Calu3 (cell line): Measurements from ENCODE around the gene VN1R5. TPM values are rescaled to one million over a fixed set of nuclear protein-coding genes. Genes with fewer than 3 reads are reported as not detected.

ENCODE experiments used
- BruUV-seq: library from RNA; stranded (reverse); fragments of 400-500 nt; replicated peaks from 2 replicates; lab custom pipeline; 2021; lab: Mats Ljungman, UMichigan
- CTCF ChIA-PET: fragments of 300-600 bp; sonication (Branson Sonifier 250); formaldehyde crosslinking; loops from one replicate; lab custom pipeline; 2022; ENCODE audit warnings: antibody characterized with exemption; lab: Charles Lee
- DNase-seq: peaks from one replicate; pipeline ENCODE4 v3.0.0; 2022
- H3K27ac Mint-ChIP-seq: one replicate; pipeline ENCODE4 v1.8.0; 2022; ENCODE audit warnings: mixed read lengths; ENCODE audit not compliant: unreplicated experiment
- H3K27me3 Mint-ChIP-seq: one replicate; pipeline ENCODE4 v1.8.0; 2022; ENCODE audit warnings: mixed read lengths; ENCODE audit not compliant: unreplicated experiment
- H3K36me3 Mint-ChIP-seq: one replicate; pipeline ENCODE4 v1.8.0; 2022; ENCODE audit warnings: mild to moderate bottlenecking, moderate library complexity, mixed read lengths; ENCODE audit not compliant: insufficient read depth, unreplicated experiment
- H3K4me1 Mint-ChIP-seq: one replicate; pipeline ENCODE4 v1.8.0; 2022; ENCODE audit warnings: mild to moderate bottlenecking, low read depth, mixed read lengths; ENCODE audit not compliant: unreplicated experiment
- H3K4me3 Mint-ChIP-seq: one replicate; pipeline ENCODE4 v1.8.0; 2022; ENCODE audit warnings: mild to moderate bottlenecking, low read depth, moderate library complexity, mixed read lengths; ENCODE audit not compliant: unreplicated experiment
- H3K9me3 Mint-ChIP-seq: one replicate; pipeline ENCODE4 v1.8.0; 2022; ENCODE audit warnings: low read depth, mixed read lengths; ENCODE audit not compliant: unreplicated experiment
- CTCF ChIP-seq: fragments of 200-600 bp; IDR thresholded peaks from one replicate; pipeline ENCODE4 v1.8.0; 2022; ENCODE audit warnings: antibody characterized with exemption; ENCODE audit not compliant: unreplicated experiment
- intact Hi-C: fragments of 100-400 bp; cut with micrococcal nuclease; formaldehyde crosslinking; loops from one replicate; pipeline ENCODE4 v1.10.0; 2022; ENCODE audit not compliant: unreplicated experiment
- total RNA-seq: library from RNA; stranded (reverse); gene quantifications from 2 replicates; pipeline ENCODE4 v1.2.3, GENCODE V29; 2022

The VN1R5 gene
- total RNA-seq, 1 experiment from 2014 or later, result not detected

- no peak for DNase-seq
- peaks cover 17% of the 10 kb centered on the region for H3K9me3 Mint-ChIP-seq
- H3K27ac Mint-ChIP-seq, result no peak overlapping the region
- H3K36me3 Mint-ChIP-seq, result peaks cover 8% of the 10 kb centered on the region
- TF ChIP-seq CTCF, result no peak
- intact Hi-C loops, result no loop called here
- H3K4me3 Mint-ChIP-seq, result no peak overlapping the region
- CTCF ChIA-PET, result no interaction called here
- no peaks in the 10 kb centered on the region for H3K27me3 Mint-ChIP-seq
- H3K4me1 Mint-ChIP-seq, result no peaks in the 10 kb centered on the region
- BruUV-seq, result no TSS peak
Measured at GRCh38 chr1:247291161-247291560, 35.3 kb downstream of the VN1R5 start.

- CTCF ChIA-PET, result no interaction called here
- DNase-seq, result no peak
- Mint-ChIP-seq H3K36me3 (peaks cover 8% of the 10 kb centered on the region), H3K4me3 (no peak overlapping the region), H3K4me1 (no peaks in the 10 kb centered on the region), H3K9me3 (peaks cover 17% of the 10 kb centered on the region), H3K27ac (no peak overlapping the region), H3K27me3 (no peaks in the 10 kb centered on the region)
- no peak for TF ChIP-seq CTCF
- BruUV-seq, result no TSS peak
- intact Hi-C loops, result no loop called here
Measured at GRCh38 chr1:247291833-247292561, 36.1 kb downstream of the VN1R5 start.

GRCh38 chr1:247293047-247293446, 37.2 kb downstream of the VN1R5 start:
- H3K4me3 Mint-ChIP-seq, result no peak overlapping the region
- peaks cover 8% of the 10 kb centered on the region for H3K36me3 Mint-ChIP-seq
- TF ChIP-seq CTCF, result no peak
- H3K4me1 Mint-ChIP-seq, result no peaks in the 10 kb centered on the region
- no peaks in the 10 kb centered on the region for H3K27me3 Mint-ChIP-seq
- intact Hi-C loops, result no loop called here
- H3K9me3 Mint-ChIP-seq, result peaks cover 13% of the 10 kb centered on the region
- no peak overlapping the region for H3K27ac Mint-ChIP-seq
- no TSS peak for BruUV-seq
- no peak for DNase-seq
- CTCF ChIA-PET, result no interaction called here

- Mint-ChIP-seq H3K4me3 (no peak overlapping the region), H3K36me3 (peaks cover 10% of the 10 kb centered on the region), H3K27ac (no peak overlapping the region), H3K27me3 (no peaks in the 10 kb centered on the region), H3K4me1 (no peaks in the 10 kb centered on the region), H3K9me3 (peaks cover 5% of the 10 kb centered on the region)
- BruUV-seq, result no TSS peak
- CTCF ChIA-PET, result no interaction called here
- intact Hi-C loops, result no loop called here
- no peak for TF ChIP-seq CTCF
- no peak for DNase-seq
Measured at GRCh38 chr1:247294282-247294681, 38.4 kb downstream of the VN1R5 start.
